OCI-LY1 (cell line): ENCODE measurements around the gene ALAD.
"Not testable (repeated sequence)": the region's sequence is repeated elsewhere in the genome, so short reads cannot be mapped to it uniquely, and the experiment has no call there.

Experiments used
- H2AFZ ChIP-seq: fragments of 200-600 bp; sonication (generic), shearing (Covaris generic); 2 replicates; pipeline ENCODE4 v1.6.0; 2014; ENCODE audit warnings: antibody characterized with exemption, mild to moderate bottlenecking, low read length
- H3F3A ChIP-seq: fragments of 200-600 bp; sonication (generic), shearing (Covaris generic); 2 replicates; pipeline ENCODE4 v1.6.0; 2014; ENCODE audit warnings: mild to moderate bottlenecking, antibody characterized with exemption, low read length, moderate library complexity; ENCODE audit not compliant: insufficient read depth
- H3K27ac ChIP-seq: fragments of 200-600 bp; sonication (generic); 2 replicates; pipeline ENCODE4 v1.5.1; 2014; ENCODE audit warnings: low read length, mixed run types, mild to moderate bottlenecking, low read depth; ENCODE audit not compliant: poor library complexity, severe bottlenecking
- H3K27me3 ChIP-seq: fragments of 200-600 bp; sonication (generic); 2 replicates; pipeline ENCODE4 v1.6.0; 2014; ENCODE audit warnings: antibody characterized with exemption, mild to moderate bottlenecking, low read length, moderate library complexity; ENCODE audit not compliant: insufficient read depth
- H3K36me3 ChIP-seq: fragments of 200-600 bp; sonication (generic); 2 replicates; pipeline ENCODE4 v1.6.1; 2014; ENCODE audit warnings: mild to moderate bottlenecking, antibody characterized with exemption, low read length, moderate library complexity, mixed read lengths; ENCODE audit not compliant: insufficient read depth
- H3K4me1 ChIP-seq: fragments of 200-600 bp; sonication (generic); 2 replicates; pipeline ENCODE4 v1.5.1; 2014; ENCODE audit warnings: mild to moderate bottlenecking, low read length, moderate library complexity; ENCODE audit not compliant: insufficient read depth, severe bottlenecking
- H3K4me2 ChIP-seq: fragments of 200-600 bp; sonication (generic), shearing (Covaris generic); 2 replicates; pipeline ENCODE4 v1.6.1; 2014; ENCODE audit warnings: low read length
- H3K4me3 ChIP-seq: fragments of 200-600 bp; sonication (generic); 2 replicates; pipeline ENCODE4 v1.5.1; 2014; ENCODE audit warnings: low read length, low read depth, mild to moderate bottlenecking, mixed read lengths; ENCODE audit not compliant: poor library complexity, severe bottlenecking
- H3K79me2 ChIP-seq: fragments of 200-600 bp; shearing (Covaris generic); 2 replicates; pipeline ENCODE4 v1.6.1; 2016; ENCODE audit warnings: mixed run types, low read length, mixed read lengths; ENCODE audit not compliant: insufficient read depth
- H3K9ac ChIP-seq: fragments of 200-600 bp; sonication (generic), shearing (Covaris generic); 2 replicates; pipeline ENCODE4 v1.6.1; 2014; ENCODE audit warnings: mild to moderate bottlenecking, low read length, mixed read lengths
- H3K9me2 ChIP-seq: fragments of 200-600 bp; sonication (generic), shearing (Covaris generic); 2 replicates; pipeline ENCODE4 v1.6.1; 2014; ENCODE audit warnings: low read depth, mild to moderate bottlenecking, low read length, mixed read lengths
- H3K9me3 ChIP-seq: fragments of 200-600 bp; shearing (Covaris generic); 2 replicates; pipeline ENCODE4 v1.6.1; 2014; ENCODE audit warnings: low read length, mixed read lengths
- H4K20me1 ChIP-seq: fragments of 200-600 bp; sonication (generic), shearing (Covaris generic); 2 replicates; pipeline ENCODE4 v1.6.0; 2016; ENCODE audit warnings: mild to moderate bottlenecking, low read length; ENCODE audit not compliant: insufficient read depth
- EZH2 ChIP-seq: fragments of 200-600 bp; sonication (generic), shearing (Covaris generic); IDR thresholded peaks from 2 replicates; pipeline ENCODE4 v1.8.0; 2017; ENCODE audit warnings: borderline replicate concordance, mixed run types, mild to moderate bottlenecking, antibody characterized with exemption, low read length, moderate library complexity, mixed read lengths
- TF ChIP-seq, protein P1 (sequence below): fragments of 200-600 bp; sonication (generic), shearing (Covaris generic); IDR thresholded peaks from 2 replicates; pipeline ENCODE4 v1.5.1; 2017; ENCODE audit warnings: mild to moderate bottlenecking, antibody characterized with exemption, low read length, moderate library complexity, mixed read lengths

The ALAD gene

DNA sequence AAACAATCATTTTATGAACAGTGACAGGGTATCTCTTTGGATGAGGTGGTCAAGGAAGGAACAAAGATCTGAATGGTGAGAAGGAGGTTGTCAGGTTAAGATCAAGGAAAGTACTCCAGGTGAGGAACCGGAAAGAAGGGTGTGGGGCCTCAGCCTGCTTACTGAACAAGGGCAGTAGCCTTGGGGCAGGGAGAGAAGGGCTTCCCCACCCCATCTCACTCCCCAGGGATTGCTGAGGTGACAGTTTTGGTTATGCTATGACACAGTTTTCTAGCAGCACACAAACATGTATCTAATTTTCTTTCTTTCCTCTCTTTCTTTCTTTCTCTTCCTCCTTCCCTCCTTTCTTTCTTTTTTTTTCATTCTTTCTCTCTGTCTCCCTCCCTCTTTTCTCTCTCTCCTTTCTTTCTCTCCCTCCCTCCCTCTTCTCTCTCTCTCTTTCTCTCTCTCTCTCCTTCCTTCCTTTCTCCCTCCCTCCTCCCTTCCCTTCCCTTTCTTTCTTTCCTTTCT is 20.2 kb downstream of the ALAD start:
- H3K9me2 ChIP-seq, result no peaks in the 10 kb centered on the region
- no peak overlapping the region for H3K9ac ChIP-seq
- peak overlapping the region; percentile 4; the same call in 1 of the 2 replicates for H2AFZ ChIP-seq
- H3K4me3 ChIP-seq, result no peak overlapping the region
- no peak overlapping the region; the same call in 1 of the 2 replicates for H3K4me2 ChIP-seq
- no peaks in the 10 kb centered on the region for H4K20me1 ChIP-seq
- H3F3A ChIP-seq, result no peaks in the 10 kb centered on the region
- no peak for TF ChIP-seq EZH2
- TF ChIP-seq, protein P1, sequence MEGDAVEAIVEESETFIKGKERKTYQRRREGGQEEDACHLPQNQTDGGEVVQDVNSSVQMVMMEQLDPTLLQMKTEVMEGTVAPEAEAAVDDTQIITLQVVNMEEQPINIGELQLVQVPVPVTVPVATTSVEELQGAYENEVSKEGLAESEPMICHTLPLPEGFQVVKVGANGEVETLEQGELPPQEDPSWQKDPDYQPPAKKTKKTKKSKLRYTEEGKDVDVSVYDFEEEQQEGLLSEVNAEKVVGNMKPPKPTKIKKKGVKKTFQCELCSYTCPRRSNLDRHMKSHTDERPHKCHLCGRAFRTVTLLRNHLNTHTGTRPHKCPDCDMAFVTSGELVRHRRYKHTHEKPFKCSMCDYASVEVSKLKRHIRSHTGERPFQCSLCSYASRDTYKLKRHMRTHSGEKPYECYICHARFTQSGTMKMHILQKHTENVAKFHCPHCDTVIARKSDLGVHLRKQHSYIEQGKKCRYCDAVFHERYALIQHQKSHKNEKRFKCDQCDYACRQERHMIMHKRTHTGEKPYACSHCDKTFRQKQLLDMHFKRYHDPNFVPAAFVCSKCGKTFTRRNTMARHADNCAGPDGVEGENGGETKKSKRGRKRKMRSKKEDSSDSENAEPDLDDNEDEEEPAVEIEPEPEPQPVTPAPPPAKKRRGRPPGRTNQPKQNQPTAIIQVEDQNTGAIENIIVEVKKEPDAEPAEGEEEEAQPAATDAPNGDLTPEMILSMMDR, result no peak
- peaks cover 19% of the 10 kb centered on the region for H3K4me1 ChIP-seq
- H3K9me3 ChIP-seq, result no peaks in the 10 kb centered on the region
- H3K36me3 ChIP-seq, result no peaks in the 10 kb centered on the region
- peak overlapping the region; percentile 24 for H3K27ac ChIP-seq
- H3K27me3 ChIP-seq, result no peaks in the 10 kb centered on the region
- no peaks in the 10 kb centered on the region for H3K79me2 ChIP-seq

DNA sequence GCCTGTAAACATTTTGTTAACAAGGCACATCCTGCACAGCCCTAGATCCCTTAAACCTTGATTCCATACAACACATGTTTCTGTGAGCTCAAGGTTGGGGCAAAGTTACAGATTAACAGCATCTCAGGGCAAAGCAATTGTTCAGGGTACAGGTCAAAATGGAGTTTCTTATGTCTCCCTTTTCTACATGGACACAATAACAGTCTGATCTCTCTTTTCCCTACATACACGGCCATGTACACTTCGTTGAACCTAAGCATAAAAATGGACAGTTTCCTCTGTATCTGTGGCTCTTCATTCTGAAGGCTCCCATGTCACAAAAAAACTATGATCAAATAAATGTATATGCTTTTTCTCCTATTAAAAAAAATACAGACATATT is 21.3 kb downstream of the ALAD start:
- H3K4me2 ChIP-seq, H3K4me3 ChIP-seq, H3K9me2 ChIP-seq, H3K36me3 ChIP-seq, H4K20me1 ChIP-seq, H2AFZ ChIP-seq, H3K79me2 ChIP-seq, H3F3A ChIP-seq, H3K9me3 ChIP-seq, H3K27me3 ChIP-seq, H3K9ac ChIP-seq: not testable (repeated sequence)
- Histone ChIP-seq H3K27ac (peak overlapping the region; percentile 17), H3K4me1 (peaks cover 26% of the 10 kb centered on the region)

DNA sequence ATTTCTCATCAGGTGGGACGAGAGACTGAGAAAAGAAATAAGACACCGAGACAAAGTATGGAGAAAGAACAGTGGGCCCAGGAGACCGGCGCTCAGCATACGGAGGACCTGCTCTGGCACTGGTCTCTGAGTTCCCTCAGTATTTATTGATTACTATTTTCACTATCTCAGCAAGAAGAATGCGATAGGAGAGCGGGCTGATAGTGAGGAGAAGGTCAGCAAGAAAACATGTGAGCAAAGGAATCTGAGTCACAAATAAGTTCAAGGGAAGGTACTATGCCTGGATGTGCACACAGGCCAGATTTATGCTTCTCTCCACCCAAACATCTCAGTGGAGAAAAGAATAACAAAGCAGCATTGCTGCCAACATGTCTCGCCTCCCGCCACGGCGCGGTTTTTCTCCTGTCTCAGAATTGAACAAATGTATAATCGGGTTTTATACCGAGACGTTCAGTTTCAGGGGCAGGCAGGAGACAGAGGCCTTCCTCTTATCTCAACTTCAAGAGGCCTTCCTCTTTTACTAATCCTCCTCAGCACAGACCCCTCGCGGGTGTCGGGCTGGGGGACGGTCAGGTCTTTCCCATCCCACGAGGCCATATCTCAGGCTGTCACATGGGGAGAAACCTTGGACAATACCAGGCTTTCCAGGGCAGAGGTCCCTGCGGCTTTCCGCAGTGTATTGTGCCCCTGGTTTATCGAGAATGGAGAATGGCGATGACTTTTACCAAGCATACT is 21.8 kb downstream of the ALAD start:
- H3K9me3 ChIP-seq, H3K27me3 ChIP-seq, H3K4me3 ChIP-seq, H3K9me2 ChIP-seq, H3K27ac ChIP-seq, H3K79me2 ChIP-seq, H3K9ac ChIP-seq, H3K36me3 ChIP-seq, H3F3A ChIP-seq, H2AFZ ChIP-seq, H4K20me1 ChIP-seq, H3K4me2 ChIP-seq: not testable (repeated sequence)
- peaks cover 26% of the 10 kb centered on the region for H3K4me1 ChIP-seq

DNA sequence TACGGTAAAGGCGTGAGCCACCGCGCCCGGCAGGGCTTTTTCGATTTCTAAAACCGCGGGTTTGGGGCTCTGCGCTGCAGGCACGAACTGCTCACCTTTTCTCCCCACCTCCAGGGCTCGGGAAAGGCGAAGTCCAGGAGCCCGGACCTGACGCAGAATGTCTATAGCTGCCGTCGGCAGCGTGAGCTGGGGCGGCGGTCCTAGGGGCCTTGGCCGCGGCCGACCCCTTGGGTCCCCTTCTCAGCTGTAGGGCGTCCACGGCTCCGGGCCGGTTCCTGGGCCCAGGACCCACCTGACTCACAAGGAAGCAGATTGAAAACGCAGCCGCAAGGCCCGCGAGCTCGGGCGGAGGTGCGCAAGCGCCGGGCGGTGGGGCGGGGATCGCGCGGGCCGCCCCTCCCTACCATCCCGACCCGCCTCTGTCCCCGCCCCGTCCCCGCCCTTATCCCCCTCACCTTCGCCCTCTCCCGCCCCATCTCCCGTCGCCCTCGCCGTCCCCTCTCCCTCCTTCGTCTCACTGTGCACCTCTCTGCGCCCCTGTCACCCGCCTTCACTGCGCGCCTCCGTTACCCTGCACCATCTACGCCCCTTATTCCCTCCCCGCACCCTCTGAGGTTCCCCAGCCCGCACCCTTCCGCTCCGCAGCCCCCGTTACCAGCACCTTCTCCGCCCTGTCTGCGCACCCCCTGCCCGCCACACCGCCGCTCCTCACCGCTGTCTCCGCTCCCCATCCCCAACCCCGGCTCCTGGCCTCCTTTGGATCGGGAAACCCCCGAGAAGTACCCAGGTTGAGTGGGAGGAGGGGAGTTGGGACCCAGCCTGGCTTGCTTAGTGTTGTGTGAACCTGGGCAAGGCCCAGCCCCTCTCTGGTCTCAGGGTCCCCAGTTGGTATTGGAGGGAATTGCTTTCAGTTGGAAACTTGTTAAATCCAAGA is 24.2 kb downstream of the ALAD start, which contains the start of gene HDHD3:
HDHD3 (minus strand) TSS at position 353 of the 934 bp plus-strand sequence. CDS start 2,632 bp downstream, outside the sequence.
- Histone ChIP-seq H3K9me2 (no peaks in the 10 kb centered on the region), H3K27ac (peak within 1 kb of the TSS; percentile 60), H2AFZ (peak within 1 kb of the TSS; percentile 82), H4K20me1 (no peaks in the 10 kb centered on the region), H3K4me3 (peak within 1 kb of the TSS; percentile 85), H3K36me3 (peaks cover 33% of the 10 kb centered on the region), H3K9ac (peak within 1 kb of the TSS; percentile 81), H3K27me3 (no peaks in the 10 kb centered on the region), H3F3A (no peaks in the 10 kb centered on the region), H3K4me2 (peak within 1 kb of the TSS; percentile 87), H3K4me1 (peaks cover 26% of the 10 kb centered on the region), H3K9me3 (no peaks in the 10 kb centered on the region), H3K79me2 (no peaks in the 10 kb centered on the region)
- no peak for TF ChIP-seq EZH2
- TF ChIP-seq, protein P1, result no peak
